ENCODE results near the gene LPIN2.

Gene LPIN2

GRCh38 chr18:3015851-3016250, 2.9 kb upstream of the LPIN2 start:
- Histone ChIP-seq H3K36me3 (ENCODE audit: insufficient read depth, low read length) (no peaks in the 10 kb centered on the region), H3K9ac (ENCODE audit: low read length) (no peak overlapping the region), H3K9me3 (ENCODE audit: low read length) (no peaks in the 10 kb centered on the region), H3K79me2 (ENCODE audit: insufficient read depth, low read length) (no peaks in the 10 kb centered on the region), H3K4me3 (ENCODE audit: low read depth, low read length, poor library complexity, severe bottlenecking) (no peak overlapping the region), H2AFZ (ENCODE audit: low read length) (no peak overlapping the region), H4K20me1 (ENCODE audit: insufficient read depth, low read length) (no peaks in the 10 kb centered on the region), H3K4me2 (ENCODE audit: low read length) (peak overlapping the region; percentile 36; the same call in 1 of the 2 replicates), H3K9me2 (ENCODE audit: low read depth, low read length) (no peaks in the 10 kb centered on the region), H3K27ac (ENCODE audit: low read depth, low read length, poor library complexity, severe bottlenecking) (no peak overlapping the region), H3F3A (ENCODE audit: insufficient read depth, low read length) (no peaks in the 10 kb centered on the region), H3K27me3 (ENCODE audit: insufficient read depth, low read length) (no peaks in the 10 kb centered on the region), H3K4me1 (ENCODE audit: insufficient read depth, low read length, severe bottlenecking) (peaks cover 33% of the 10 kb centered on the region)
- TF ChIP-seq EZH2 (IDR thresholded peaks at IDR 0.05; ENCODE audit: borderline replicate concordance, low read length) = no peak

GRCh38 chr18:3015204-3015592, 2.3 kb upstream of the LPIN2 start:
- no peak overlapping the region for H3K4me3 ChIP-seq (ENCODE audit: low read depth, low read length, poor library complexity, severe bottlenecking)
- no peaks in the 10 kb centered on the region for H3K27me3 ChIP-seq (ENCODE audit: insufficient read depth, low read length)
- no peaks in the 10 kb centered on the region for H3K79me2 ChIP-seq (ENCODE audit: insufficient read depth, low read length)
- no peaks in the 10 kb centered on the region for H4K20me1 ChIP-seq (ENCODE audit: insufficient read depth, low read length)
- H3K36me3 ChIP-seq (ENCODE audit: insufficient read depth, low read length) = no peaks in the 10 kb centered on the region
- no peak overlapping the region for H2AFZ ChIP-seq (ENCODE audit: low read length)
- H3F3A ChIP-seq (ENCODE audit: insufficient read depth, low read length) = no peaks in the 10 kb centered on the region
- peaks cover 40% of the 10 kb centered on the region for H3K4me1 ChIP-seq (ENCODE audit: insufficient read depth, low read length, severe bottlenecking)
- H3K9me2 ChIP-seq (ENCODE audit: low read depth, low read length) = no peaks in the 10 kb centered on the region
- H3K27ac ChIP-seq (ENCODE audit: low read depth, low read length, poor library complexity, severe bottlenecking) = no peak overlapping the region
- H3K4me2 ChIP-seq (ENCODE audit: low read length) = no peak overlapping the region
- H3K9me3 ChIP-seq (ENCODE audit: low read length) = no peaks in the 10 kb centered on the region
- TF ChIP-seq EZH2 (IDR thresholded peaks at IDR 0.05; ENCODE audit: borderline replicate concordance, low read length) = no peak
- no peak for TF ChIP-seq CTCF (IDR thresholded peaks at IDR 0.05; ENCODE audit: low read length)
- H3K9ac ChIP-seq (ENCODE audit: low read length) = no peak overlapping the region

- H2AFZ ChIP-seq (ENCODE audit: low read length) = no peak overlapping the region
- no peak overlapping the region for H3K27ac ChIP-seq (ENCODE audit: low read depth, low read length, poor library complexity, severe bottlenecking)
- no peaks in the 10 kb centered on the region for H3K27me3 ChIP-seq (ENCODE audit: insufficient read depth, low read length)
- H3K36me3 ChIP-seq (ENCODE audit: insufficient read depth, low read length) = no peaks in the 10 kb centered on the region
- no peaks in the 10 kb centered on the region for H3K79me2 ChIP-seq (ENCODE audit: insufficient read depth, low read length)
- no peak overlapping the region for H3K4me2 ChIP-seq (ENCODE audit: low read length)
- no peaks in the 10 kb centered on the region for H3F3A ChIP-seq (ENCODE audit: insufficient read depth, low read length)
- no peaks in the 10 kb centered on the region for H3K9me3 ChIP-seq (ENCODE audit: low read length)
- H3K4me1 ChIP-seq (ENCODE audit: insufficient read depth, low read length, severe bottlenecking) = peaks cover 42% of the 10 kb centered on the region
- no peak overlapping the region for H3K4me3 ChIP-seq (ENCODE audit: low read depth, low read length, poor library complexity, severe bottlenecking)
- TF ChIP-seq CTCF (IDR thresholded peaks at IDR 0.05; ENCODE audit: low read length) (no peak), EZH2 (IDR thresholded peaks at IDR 0.05; ENCODE audit: borderline replicate concordance, low read length) (no peak)
- no peaks in the 10 kb centered on the region for H4K20me1 ChIP-seq (ENCODE audit: insufficient read depth, low read length)
- no peaks in the 10 kb centered on the region for H3K9me2 ChIP-seq (ENCODE audit: low read depth, low read length)
- H3K9ac ChIP-seq (ENCODE audit: low read length) = no peak overlapping the region
These were observed 1.7 kb upstream of the LPIN2 start for GRCh38 chr18:3014503-3015203.

Data from OCI-LY1 (cell line).